Activated B cell treated with CpG ODN at 0.5 μM for 24 hours (primary cell): ENCODE measurements around the gene TLR4. TPM values are rescaled to one million over a fixed set of nuclear protein-coding genes. Genes with fewer than 3 reads are reported as not detected.

ENCODE experiments used
- ATAC-seq: fragments of 200-7000 bp; cut with Tn5 transposase; one replicate; pipeline ENCODE4 v1.10.0; 2021; ENCODE audit warnings: low read depth, mild to moderate bottlenecking, moderate library complexity
- CTCF ChIA-PET: fragments of 350-600 bp; sonication (Branson Sonifier 250); formaldehyde crosslinking; loops from one replicate; lab custom pipeline; 2021; ENCODE audit warnings: antibody characterized with exemption; lab: Charles Lee
- POLR2A ChIA-PET: fragments of 350-600 bp; sonication (Branson Sonifier 250); formaldehyde crosslinking; loops from one replicate; lab custom pipeline; 2021; ENCODE audit warnings: antibody characterized with exemption; lab: Charles Lee
- DNase-seq: peaks from one replicate; pipeline ENCODE4 v3.0.0; 2022
- H3K27ac Mint-ChIP-seq: one replicate; pipeline ENCODE4 v1.8.0; 2020; ENCODE audit warnings: mixed read lengths
- H3K27me3 Mint-ChIP-seq: one replicate; pipeline ENCODE4 v1.8.0; 2021; ENCODE audit warnings: mixed read lengths
- H3K36me3 Mint-ChIP-seq: one replicate; pipeline ENCODE4 v1.8.0; 2021; ENCODE audit warnings: low read depth, mixed read lengths
- H3K4me1 Mint-ChIP-seq: one replicate; pipeline ENCODE4 v1.8.0; 2021; ENCODE audit warnings: mixed read lengths
- H3K4me3 Mint-ChIP-seq: one replicate; pipeline ENCODE4 v1.8.0; 2020; ENCODE audit warnings: mild to moderate bottlenecking, mixed read lengths
- H3K9me3 Mint-ChIP-seq: one replicate; pipeline ENCODE4 v1.8.0; 2020; ENCODE audit warnings: mixed read lengths
- intact Hi-C: fragments of 100-400 bp; cut with micrococcal nuclease; formaldehyde crosslinking; loops from one replicate; pipeline ENCODE4 v1.15.1; 2024
- total RNA-seq: library from RNA; stranded (reverse); gene quantifications from 2 replicates; pipeline ENCODE4 v1.2.3, GENCODE V29; 2022
- TF ChIP-seq, protein P1 (sequence below): fragments of 200-600 bp; IDR thresholded peaks from one replicate; pipeline ENCODE4 v1.8.0; 2022; ENCODE audit warnings: antibody characterized with exemption, mild to moderate bottlenecking

Gene TLR4
- total RNA-seq, 1 donor from 2014 or later: 2.2 TPM

- intact Hi-C loops: no loop called here
- no peak overlapping the region for H3K27ac Mint-ChIP-seq
- no peak for ATAC-seq
Measured at GRCh38 chr9:117722108-117722761, 18.0 kb downstream of the TLR4 start.

GRCh38 chr9:117723986-117724625 is 19.9 kb downstream of the TLR4 start:
- no peak overlapping the region for H3K27ac Mint-ChIP-seq
- POLR2A ChIA-PET: no interaction called here
- no peak for ATAC-seq

More at GRCh38 chr9:117722108-117722761, 18.0 kb downstream of the TLR4 start:
- Mint-ChIP-seq H3K27me3 (peaks cover 11% of the 10 kb centered on the region), H3K4me3 (no peak overlapping the region), H3K9me3 (no peaks in the 10 kb centered on the region), H3K4me1 (peaks cover 29% of the 10 kb centered on the region), H3K36me3 (no peaks in the 10 kb centered on the region)
- no peak for DNase-seq
- POLR2A ChIA-PET: no interaction called here
- TF ChIP-seq, protein P1, sequence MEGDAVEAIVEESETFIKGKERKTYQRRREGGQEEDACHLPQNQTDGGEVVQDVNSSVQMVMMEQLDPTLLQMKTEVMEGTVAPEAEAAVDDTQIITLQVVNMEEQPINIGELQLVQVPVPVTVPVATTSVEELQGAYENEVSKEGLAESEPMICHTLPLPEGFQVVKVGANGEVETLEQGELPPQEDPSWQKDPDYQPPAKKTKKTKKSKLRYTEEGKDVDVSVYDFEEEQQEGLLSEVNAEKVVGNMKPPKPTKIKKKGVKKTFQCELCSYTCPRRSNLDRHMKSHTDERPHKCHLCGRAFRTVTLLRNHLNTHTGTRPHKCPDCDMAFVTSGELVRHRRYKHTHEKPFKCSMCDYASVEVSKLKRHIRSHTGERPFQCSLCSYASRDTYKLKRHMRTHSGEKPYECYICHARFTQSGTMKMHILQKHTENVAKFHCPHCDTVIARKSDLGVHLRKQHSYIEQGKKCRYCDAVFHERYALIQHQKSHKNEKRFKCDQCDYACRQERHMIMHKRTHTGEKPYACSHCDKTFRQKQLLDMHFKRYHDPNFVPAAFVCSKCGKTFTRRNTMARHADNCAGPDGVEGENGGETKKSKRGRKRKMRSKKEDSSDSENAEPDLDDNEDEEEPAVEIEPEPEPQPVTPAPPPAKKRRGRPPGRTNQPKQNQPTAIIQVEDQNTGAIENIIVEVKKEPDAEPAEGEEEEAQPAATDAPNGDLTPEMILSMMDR: no peak
- CTCF ChIA-PET: no interaction called here

DNA sequence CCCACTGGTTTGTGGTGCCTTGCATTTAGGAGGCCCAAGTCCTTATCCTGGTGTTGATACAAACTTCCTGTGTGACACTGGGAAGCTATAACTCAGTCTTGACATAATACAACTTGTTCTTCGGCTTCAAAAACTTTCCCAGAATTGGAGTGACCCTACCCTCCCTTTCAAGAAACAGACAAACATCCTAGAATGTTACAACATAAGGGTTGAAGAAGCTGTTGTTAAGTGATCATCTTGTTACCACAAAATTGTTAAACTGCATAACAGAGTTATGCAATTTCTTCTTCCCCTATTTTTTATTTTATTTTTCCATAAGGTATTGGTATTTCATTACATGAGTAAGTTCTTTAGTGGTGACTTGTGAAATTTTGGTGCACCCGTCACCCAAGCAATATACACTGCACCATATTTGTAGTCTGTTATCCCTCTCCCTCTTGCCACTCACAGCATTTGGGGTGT is 21.3 kb downstream of the TLR4 start:
- no peaks in the 10 kb centered on the region for H3K9me3 Mint-ChIP-seq
- intact Hi-C loops: no loop called here
- CTCF ChIA-PET: no interaction called here
- peaks cover 12% of the 10 kb centered on the region for H3K27me3 Mint-ChIP-seq
- POLR2A ChIA-PET: no interaction called here
- TF ChIP-seq, protein P1: no peak
- no peak overlapping the region for H3K4me3 Mint-ChIP-seq
- DNase-seq (no peak), ATAC-seq (no peak)
- peaks cover 9% of the 10 kb centered on the region for H3K4me1 Mint-ChIP-seq
- H3K27ac Mint-ChIP-seq: no peak overlapping the region
- no peaks in the 10 kb centered on the region for H3K36me3 Mint-ChIP-seq

More at GRCh38 chr9:117723986-117724625, 19.9 kb downstream of the TLR4 start:
- DNase-seq: no peak
- CTCF ChIA-PET: no interaction called here
- peaks cover 12% of the 10 kb centered on the region for H3K27me3 Mint-ChIP-seq
- TF ChIP-seq, protein P1: no peak
- no peaks in the 10 kb centered on the region for H3K9me3 Mint-ChIP-seq
- intact Hi-C loops: no loop called here
- H3K36me3 Mint-ChIP-seq: no peaks in the 10 kb centered on the region
- H3K4me1 Mint-ChIP-seq: peaks cover 11% of the 10 kb centered on the region
- H3K4me3 Mint-ChIP-seq: no peak overlapping the region

DNA sequence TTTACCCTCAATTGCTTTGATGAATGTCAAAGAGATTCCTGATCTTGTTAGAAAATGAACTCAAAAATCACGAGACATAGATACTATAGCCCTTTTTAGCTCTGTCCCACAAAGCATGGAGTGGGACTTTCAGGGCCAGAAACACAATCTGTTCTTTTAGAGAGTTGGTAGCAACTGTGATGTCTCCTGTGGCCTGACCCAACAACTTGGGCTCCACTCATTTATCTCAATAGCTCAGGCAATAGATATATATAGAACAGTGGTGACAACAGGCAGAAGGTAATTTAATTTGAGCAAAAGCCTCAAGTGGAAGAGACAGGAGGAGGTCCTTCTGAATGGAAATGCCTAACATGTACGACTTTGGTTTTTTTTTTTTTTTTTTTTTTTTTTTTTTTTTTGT is 25.2 kb downstream of the TLR4 start:
- H3K36me3 Mint-ChIP-seq: no peaks in the 10 kb centered on the region
- peaks cover 7% of the 10 kb centered on the region for H3K4me1 Mint-ChIP-seq
- DNase-seq: no peak
- ChIA-PET POLR2A (no interaction called here), CTCF (no interaction called here)
- TF ChIP-seq, protein P1: no peak
- H3K4me3 Mint-ChIP-seq: no peak overlapping the region
- H3K27me3 Mint-ChIP-seq: peaks cover 9% of the 10 kb centered on the region
- no peak for ATAC-seq
- no peak overlapping the region for H3K27ac Mint-ChIP-seq
- no peaks in the 10 kb centered on the region for H3K9me3 Mint-ChIP-seq
- intact Hi-C loops: no loop called here

- POLR2A ChIA-PET: no interaction called here
- peaks cover 5% of the 10 kb centered on the region for H3K4me1 Mint-ChIP-seq
Measured at GRCh38 chr9:117732494-117732893, 28.3 kb downstream of the TLR4 start.

More at GRCh38 chr9:117732494-117732893, 28.3 kb downstream of the TLR4 start:
- no peak for DNase-seq
- H3K36me3 Mint-ChIP-seq: no peaks in the 10 kb centered on the region
- no peaks in the 10 kb centered on the region for H3K9me3 Mint-ChIP-seq
- H3K27me3 Mint-ChIP-seq: peaks cover 6% of the 10 kb centered on the region
- CTCF ChIA-PET: no interaction called here
- no peak overlapping the region for H3K27ac Mint-ChIP-seq
- ATAC-seq: no peak
- no peak overlapping the region for H3K4me3 Mint-ChIP-seq
- TF ChIP-seq, protein P1: no peak
- intact Hi-C loops: no loop called here
